GM21619 (cell line): ENCODE data around the gene SULT2B1.
"Not testable (repeated sequence)": the region's sequence is repeated elsewhere in the genome, so short reads cannot be mapped to it uniquely, and the experiment has no call there.

Experiments used
- ATAC-seq: cut with Tn5 transposase; IDR thresholded peaks from one replicate; pipeline ENCODE4 v1.9.1; 2021; ENCODE audit not compliant: unreplicated experiment

SULT2B1 gene

DNA sequence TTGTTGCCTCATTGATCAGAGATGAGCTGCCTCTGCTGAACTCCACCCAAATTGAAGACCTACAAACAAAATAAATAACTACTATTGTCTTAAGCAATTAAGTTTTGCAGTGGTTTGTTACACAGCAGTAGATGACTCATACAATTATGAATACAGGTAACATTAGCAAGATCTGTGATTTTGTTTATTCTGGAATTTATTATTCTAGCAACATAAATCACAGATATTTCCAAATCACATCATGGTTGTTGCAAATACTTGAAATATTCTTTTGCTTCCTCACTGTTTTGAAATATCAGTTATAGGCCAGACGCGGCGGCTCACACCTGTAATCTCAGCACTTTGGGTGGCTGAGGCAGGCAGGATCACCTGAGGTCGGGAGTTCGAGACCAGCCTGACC is 27.2 kb upstream of the SULT2B1 start:
- ATAC-seq, result no peak

DNA sequence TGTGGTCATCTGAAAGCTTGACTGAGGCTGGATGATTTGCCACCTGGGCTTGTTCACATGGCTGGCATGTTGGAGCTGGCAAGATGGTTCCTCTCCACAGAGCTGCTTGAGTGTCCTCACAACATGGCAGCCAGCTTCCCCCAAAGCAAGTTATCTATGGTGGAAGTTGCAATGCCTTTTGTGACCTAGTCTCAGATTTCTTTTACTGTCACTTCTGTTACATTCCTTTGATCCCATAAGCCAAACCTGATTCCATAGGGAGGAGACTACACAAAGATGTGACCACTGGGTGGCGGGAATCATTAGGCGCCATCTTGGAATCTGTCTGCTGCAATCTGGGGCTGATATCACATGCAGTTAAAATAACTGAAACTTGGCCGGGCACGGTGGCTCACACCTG is 22.8 kb upstream of the SULT2B1 start:
- no peak for ATAC-seq

DNA sequence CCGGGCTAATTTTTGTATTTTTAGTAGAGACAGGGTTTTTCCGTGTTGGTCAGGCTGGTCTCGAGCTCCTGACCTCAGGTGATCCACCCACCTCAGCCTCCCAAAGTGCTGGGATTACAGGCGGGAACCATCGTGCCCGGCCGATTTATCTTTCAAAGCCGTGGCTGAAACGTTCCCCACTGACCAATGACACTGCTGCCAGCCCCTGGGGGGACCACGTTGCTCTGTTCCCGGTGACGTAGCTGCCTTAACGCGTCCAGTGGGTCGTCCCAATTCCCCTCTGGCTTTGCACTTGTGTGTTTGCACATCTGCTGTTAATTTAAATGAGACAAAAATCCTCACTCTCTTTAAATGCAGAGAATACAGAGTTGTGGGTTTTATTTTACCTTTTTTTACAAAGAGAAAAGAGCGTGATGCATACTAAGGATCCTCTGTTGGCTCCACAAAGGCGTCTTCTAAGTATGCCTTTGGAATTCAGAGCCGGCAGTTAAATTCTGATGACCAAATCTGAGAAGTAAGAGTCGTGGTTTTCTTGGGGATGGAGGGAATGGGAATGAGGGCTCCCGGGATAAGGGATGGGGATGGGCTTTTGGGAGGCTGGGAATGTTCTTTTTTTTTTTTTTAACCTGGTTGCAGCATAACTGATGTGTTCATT is 21.8 kb upstream of the SULT2B1 start:
- ATAC-seq, result no peak

DNA sequence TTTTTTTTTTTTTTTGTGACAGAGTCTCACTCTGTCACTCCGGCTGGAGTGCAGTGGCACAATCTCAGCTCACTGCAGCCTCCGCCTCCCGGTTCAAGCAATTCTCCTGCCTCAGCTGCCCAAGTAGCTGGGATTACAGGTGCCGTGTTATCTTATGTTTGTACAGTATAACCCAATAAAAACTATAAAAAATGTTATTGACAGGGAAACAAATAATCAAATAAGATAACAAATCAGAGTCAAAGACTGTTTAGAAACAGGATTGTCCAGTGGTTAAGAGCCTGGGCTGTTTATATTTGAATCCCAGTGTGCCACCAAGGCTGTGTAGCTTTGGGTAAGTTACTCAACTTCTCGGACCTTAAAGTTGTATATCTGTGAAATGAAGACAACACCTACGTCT is 21.2 kb upstream of the SULT2B1 start:
- no peak for ATAC-seq

DNA sequence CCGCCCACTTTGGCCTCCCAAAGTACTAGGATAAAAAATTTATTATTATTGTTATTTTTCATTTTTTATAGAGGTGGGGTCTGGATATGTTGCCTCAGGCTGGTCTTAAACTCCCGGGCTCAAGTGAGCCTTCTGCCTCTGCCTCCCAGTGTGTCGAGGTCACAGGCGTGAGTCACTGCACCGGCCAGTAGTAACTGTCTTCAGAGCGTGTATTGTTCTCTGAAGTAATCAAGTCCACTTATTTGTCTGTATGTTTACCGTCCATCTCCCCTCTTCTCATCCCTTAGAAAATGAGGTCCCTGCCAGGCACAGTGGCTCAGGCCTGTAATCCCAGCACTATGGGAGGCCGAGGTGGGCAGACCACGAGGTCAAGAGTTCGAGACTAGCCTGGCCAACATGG is 18.2 kb upstream of the SULT2B1 start:
- no peak for ATAC-seq

DNA sequence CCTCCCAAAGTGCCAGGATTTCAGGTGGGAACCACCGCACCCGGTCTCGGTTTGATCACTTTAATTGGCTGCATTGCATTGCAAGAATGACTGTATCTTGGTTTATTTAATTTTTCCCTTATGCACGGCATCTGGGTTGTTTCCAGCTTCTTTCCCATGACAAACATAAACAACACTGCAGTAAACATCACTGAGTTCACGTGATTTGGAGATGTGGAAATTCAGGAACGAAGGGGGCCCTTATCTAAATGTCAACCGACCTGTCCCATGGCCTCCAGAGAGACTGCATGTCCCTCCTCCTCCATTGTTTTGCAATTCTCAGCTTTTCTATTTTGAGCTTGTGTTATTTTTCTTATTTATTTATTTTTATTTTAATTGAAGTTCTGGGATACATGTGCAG is 14.4 kb upstream of the SULT2B1 start:
- ATAC-seq, result no peak

DNA sequence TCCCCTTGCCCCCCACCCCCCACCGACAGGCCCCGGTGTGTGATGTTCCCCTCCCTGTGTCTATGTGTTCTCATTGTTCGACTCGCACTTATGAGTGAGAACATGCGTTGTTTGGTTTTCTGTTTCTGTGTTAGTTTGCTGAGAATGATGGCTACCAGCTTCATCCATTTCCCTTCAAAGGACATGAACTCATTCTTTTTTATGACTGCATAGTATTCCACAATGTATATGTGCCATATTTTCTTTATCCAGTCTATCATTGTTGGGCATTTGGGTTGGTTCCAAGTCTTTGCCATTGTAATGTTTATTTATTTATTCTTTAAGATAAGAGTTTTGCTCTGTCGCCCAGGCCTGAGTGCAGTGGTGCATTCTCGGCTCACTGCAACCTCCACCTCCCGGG is 13.9 kb upstream of the SULT2B1 start:
- ATAC-seq, result not testable (repeated sequence)

DNA sequence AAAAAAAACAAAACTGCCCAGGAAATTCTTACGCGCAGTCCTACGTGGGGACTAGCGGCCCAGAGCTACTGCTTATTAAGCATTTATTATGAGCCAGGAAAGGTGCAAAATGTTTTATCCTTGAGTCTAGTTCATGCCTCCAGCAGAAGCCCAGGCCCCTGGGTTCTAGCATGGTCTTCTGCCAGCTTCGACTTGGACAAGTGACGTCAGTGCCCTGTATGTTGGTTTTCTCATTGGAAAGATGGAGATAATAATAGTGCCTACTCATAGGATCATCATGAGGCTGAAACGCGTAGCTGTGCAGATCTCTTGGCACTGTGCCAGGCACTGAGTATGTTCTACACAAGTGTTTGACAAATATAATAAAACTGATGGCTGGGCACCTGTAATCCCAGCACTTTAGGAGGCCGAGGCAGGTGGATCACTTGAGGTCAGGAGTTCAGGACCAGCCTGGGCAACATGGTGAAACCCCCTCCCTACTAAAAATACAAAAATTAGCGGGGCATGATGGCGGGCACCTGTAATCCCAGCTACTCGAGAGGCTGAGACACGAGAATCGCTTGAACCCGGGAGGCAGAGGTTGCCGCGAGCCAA is 12.4 kb upstream of the SULT2B1 start:
- ATAC-seq, result no peak

DNA sequence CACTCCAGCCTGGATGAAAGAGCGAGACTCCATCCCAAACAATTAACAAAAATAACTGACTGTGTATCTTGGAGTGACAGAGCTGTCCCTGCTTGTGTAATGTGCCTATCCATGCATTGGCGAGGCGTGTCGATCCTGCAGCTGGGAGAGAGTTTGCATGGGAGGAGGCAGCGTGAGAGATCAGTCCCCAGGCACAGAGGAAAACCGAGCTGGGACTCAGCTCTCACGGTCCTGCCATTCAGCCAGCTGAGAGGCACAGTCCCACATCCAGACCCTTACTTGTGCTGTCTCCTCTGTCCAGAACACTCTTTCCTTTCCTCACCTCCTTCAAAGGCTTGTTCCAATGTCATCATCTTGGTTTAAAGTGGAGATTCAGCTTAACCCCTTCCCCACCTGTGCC is 11.9 kb upstream of the SULT2B1 start:
- no peak for ATAC-seq

DNA sequence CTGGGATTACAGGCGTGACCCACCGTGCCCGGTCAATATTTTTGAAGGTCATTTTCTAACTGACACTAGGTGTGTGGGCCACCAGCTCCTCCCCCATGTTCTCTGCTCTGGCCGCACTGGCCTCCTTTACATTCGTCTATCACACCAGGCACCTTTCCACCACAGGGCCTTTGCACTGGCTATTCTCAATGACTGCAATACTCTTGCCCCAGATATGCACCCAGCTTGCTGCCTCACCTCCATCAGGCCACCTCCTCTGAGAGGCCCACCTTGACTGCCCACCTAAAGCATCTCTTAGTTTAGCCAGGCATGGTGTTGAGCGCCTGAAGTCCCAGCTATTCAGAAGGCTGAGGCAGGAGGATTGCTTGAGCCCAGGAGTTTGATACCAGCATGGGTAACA is 10.2 kb upstream of the SULT2B1 start:
- no peak for ATAC-seq

DNA sequence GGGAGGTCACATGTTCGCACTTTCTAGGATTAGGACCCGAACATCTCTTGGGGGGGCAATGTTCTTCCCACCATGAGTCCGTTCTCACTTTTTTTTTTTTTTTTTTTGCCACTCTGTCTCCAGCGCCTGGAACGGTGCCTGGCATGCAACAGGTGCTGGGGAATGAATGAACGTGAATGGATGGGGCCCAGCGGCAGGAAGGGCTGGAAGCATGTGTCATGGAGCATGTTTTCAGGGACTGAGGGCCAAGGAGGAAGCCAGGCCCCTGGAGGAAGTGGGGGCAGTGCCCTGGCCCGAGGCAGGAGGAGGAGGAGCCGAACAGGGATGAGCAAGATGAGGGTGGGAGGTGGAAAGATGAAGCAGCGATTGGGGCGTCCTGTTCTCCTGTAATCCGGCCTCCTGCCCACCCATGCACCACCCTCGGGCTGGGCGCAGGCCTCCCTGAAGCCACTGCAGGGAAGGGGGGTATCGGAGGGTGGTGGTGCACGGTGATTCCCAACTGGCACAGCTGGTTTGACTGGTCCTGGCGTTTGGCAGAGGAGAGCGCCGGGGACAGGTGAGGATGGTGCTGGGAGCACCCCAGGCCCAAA is 8.8 kb upstream of the SULT2B1 start:
- no peak for ATAC-seq

DNA sequence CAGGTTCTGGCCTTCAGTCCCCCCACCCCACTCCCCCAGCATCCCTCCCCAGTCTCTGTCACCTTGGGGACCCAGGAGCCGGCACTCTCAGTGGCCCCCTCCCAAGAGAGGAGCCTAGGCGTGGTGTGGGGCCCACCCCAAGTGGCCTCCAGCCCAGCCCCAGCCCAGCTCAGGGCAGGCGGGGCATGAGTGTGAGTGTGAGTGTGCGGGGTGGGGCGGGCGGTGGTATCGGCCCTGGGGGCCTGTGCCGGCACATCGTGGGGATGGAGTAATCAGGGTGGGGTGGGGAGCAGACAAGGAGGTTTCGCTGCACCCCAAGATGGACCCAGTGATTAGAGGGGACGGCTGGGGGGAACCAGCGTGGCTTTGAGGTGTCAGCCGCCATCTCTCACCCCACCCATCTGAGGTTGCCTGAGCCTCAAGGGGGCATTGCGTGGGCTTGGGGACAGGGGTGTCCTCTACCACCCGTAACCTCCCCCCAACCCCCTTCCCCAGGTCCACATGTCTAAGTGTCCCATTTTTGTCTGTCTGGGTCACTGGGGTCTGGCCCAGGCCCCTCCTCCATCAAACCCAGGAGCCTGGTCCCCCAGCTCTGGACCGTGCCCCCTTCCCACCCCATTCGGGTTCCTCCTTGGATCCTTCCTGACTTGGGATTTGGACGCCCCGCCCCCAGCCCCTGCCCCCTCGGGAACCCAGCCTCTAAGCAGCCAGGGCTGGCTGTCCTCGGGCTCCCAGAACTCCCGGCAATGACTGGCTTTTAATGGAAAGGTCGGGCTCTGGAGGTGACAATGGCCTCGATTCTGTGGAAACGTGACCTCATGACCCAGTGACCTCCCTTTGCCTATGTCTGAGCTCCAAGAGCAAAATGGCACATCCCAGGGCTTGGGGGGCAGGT is 6.9 kb upstream of the SULT2B1 start:
- no peak for ATAC-seq

DNA sequence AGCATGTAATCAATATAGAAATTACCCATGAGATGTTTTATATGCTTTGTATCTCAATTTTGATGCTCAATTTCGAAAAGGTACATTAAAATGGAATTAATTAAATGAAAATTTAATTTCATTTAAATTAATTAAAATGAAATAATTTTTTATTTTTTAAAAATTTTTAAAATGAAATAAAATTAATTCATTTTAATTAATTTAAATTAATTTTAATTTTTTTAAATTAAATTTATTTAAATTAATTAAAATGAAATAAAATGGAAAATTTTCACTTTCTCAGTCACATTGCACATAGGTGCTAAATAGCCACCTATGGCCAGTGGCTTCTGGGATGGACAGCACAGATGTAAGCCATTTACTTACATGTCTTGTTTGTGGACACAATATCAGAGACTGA is 4.2 kb upstream of the SULT2B1 start:
- ATAC-seq, result no peak

DNA sequence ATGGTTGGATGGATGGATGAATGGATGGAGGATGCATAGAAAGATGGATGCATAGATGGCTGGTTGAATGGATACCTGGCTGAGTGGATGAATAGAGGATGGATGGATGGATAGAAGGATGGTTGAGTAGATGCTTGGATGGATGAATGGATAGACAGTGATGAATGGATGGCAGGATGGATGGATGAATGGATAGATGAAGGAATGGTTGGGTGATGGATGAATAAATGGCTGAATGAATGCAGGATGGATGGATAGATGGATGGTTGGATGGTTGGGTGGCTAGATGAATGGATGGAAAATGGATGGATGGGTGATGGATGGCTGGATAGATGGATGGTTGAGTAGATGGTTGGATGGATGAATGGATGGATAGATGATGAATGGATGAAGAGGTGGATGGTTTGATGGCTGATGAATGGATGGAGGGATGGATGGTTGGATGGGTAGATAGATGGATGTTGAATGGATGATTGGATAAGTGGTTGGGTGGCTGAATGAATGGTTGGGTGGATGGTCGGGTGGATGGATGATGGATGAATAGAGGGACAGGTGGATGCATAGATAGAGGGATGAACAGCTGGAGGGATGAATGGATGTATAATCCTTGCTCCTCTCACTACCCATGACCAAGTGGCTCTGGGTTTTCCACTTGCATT is 3.6 kb upstream of the SULT2B1 start:
- ATAC-seq, result no peak

DNA sequence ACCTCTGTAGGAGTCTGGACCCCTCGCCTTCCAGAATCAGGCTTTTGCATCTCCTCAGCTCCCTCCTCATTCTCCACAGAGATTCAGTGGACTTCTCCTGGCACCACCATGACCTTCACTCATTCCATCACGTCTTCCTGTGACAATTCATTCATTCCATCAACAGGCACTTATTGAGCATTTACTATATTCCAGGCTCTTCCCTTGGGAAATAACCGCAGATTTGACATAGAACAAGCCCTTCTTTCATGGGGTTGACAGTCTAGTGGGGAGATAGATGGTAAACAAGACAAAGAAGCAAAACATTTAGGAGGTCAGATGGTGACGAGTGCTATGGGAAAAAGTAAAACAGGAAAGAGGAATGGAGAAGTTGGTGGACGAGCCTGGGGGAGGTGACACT is 2.6 kb upstream of the SULT2B1 start:
- ATAC-seq, result no peak

DNA sequence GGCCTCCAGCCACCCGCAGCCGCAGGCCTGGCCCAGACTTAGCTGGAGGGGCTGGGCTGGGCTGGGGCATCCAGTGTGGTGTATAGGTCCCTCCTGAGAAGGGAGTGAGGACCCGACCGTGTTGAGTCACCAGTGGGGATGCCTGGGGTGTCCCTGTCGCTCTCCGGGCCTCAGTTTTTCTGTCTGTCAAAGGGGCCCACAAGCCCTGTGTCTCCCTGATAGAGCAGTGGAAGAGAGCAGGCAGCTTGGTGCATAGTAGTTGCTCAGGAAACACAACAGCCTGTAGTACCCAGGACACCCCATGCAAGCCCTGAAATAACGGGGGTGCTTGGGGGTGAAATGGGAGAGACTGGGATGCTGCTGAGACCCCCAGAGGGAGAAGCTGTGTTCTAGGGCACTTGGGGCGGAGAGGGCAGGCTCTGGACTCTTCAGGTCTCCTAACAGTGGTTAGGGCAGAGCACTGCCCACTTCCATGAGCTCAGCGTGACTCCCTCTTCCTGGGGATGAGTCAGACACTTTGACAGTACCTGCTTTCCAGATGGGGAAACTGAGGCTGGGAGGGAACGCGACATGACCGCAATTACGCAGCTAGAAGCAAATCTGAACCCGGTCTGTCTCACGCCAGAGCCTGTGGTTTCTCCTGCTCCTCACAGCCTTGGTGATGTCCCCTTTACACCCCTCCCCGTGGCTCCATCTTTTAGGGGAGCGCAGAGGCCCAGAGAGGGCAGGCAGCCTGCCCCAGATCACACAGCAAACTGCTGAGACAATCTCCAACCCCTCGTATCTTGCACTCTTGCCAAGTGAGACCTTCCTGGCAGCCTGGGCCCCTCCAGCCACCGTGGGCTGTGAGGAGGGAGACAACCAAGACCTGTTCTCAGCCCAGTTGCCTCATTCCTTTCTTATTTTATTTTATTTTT is 692 bp downstream of the SULT2B1 start:
- ATAC-seq, result no peak

DNA sequence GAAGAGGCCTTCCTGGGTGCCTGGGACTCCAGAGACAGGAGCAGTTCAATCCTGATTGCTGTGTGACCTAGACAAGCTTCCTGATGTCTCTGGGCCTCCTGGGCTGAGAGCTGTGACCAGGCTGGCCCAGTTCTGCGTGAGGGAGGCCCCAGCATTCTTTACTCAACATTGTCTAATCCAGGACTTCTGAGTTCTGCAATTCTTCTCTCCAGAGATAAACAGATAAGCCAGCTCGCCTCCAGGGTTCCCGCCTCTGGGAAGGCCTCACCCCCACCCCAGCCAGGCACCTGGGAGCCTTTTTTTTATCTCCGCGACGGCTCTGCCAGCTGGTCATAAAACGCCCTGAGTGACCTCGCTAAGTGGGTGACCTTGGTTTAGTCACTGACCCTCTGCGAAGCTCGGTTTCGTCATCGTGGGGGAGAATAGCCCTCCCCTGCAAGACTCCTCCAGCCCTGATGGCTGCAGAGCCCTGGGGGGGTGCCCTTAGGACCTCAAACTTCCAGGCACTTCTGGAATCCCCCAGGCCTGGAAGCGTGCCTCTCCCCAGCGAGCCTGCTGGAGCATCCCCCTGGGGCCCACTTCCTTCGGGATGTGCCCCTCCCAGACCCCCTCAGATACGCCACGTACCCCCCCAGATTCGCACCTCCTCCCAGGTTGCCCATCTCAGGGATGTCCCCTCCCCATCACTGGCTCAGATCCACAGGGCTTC is 1.9 kb downstream of the SULT2B1 start:
- no peak for ATAC-seq

DNA sequence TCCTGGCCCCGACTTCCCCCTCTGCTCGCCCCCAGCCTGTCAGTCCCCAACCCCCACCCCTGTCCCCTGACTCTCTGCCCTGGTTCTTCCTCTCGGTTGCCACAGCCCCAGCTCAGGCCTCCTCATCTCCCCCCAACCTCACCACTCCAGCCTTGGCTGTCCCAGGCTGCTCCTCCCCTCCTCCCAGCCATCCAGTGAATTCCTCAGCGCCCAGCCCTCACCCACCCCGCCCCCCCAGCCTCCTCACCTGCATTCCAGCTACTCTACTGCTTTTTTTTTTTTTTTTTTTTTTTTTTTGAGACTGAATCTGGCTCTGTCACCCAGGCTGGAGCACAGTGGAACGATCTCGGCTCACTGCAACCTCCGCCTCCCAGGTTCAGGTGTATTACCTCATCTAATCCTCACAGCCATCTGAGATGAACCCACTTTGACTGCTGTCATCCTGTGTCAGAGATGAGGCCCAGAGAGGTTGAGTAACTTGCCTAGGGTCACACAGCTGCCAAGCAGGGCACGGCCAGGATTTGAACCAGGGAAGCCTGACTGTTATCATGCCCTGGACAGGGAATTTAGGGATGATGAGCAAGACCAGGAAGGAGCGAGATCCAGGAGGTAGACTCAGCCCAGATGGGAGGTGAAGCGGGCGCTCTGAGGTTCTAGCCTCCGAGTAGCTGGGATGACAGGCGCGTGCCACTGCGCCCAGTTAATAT is 2.6 kb downstream of the SULT2B1 start:
- no peak for ATAC-seq

DNA sequence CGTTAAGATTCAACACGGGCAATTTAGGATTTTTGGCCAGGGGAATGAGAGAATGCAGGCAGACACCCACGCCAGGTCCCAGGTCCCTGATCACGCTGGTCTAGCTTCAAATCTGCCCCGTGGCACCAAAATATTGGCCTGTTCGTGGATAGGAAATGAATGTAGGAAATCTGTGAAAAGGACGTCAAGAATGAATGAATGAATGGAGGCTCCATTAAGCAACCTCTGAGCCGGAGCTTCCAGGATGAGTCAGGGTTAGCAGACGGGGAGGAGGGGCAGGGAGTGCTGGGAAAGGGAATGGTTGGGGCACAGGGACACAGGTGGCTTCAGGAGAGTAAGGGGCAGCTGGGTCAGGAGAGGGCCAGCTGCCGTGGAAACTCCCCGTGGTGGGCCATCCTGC is 4.2 kb downstream of the SULT2B1 start:
- ATAC-seq, result no peak
